ENCODE measurements around the gene POLR3B. TPM values are rescaled to one million over a fixed set of nuclear protein-coding genes. Genes with fewer than 3 reads are reported as not detected.

POLR3B gene
- total and polyA plus RNA-seq, 9 of the 15 experiments (the other 6 are each of a cell fraction or from before 2014, with no cell fraction given), result 7.6 to 17.9 (median 14.4) TPM

- Histone ChIP-seq H4K20me1 (replicated peaks; ENCODE audit: control insufficient read depth, insufficient read depth, low read length) (no peaks in the 10 kb centered on the region), H3K36me3 (ENCODE audit: control insufficient read depth, insufficient read depth, low read length) (no peaks in the 10 kb centered on the region), H3K4me1 (replicated peaks in 1 of 2; ENCODE audit: control insufficient read depth in 2 of 2, insufficient read depth in 2 of 2, low read length in 2 of 2) (no peaks in the 10 kb centered on the region; a peak in 1 of 5 replicates), H3K27me3 (ENCODE audit: control insufficient read depth in 2 of 2, insufficient read depth in 2 of 2, low read length in 2 of 2) (no peaks in the 10 kb centered on the region), H3K79me2 (ENCODE audit: control insufficient read depth, insufficient read depth, low read length) (no peaks in the 10 kb centered on the region), H3K27ac (ENCODE audit: extremely low read depth, low read depth, low read length) (no peak overlapping the region), H3K9ac (ENCODE audit: insufficient read depth in 1 of 2, low read depth in 2 of 2, low read length in 2 of 2) (no peak overlapping the region), H2AFZ (ENCODE audit: low read depth, low read length) (no peak overlapping the region), H3K4me3 (no peak overlapping the region), H3K9me3 (replicated peaks; ENCODE audit: control insufficient read depth, insufficient read depth, low read depth, low read length) (no peaks in the 10 kb centered on the region), H3K4me2 (ENCODE audit: insufficient read depth, low read length) (no peak overlapping the region), H3K9me1 (ENCODE audit: control insufficient read depth, insufficient read depth, low read length) (no peaks in the 10 kb centered on the region)
- ChIA-PET POLR2A (no interaction called here), CTCF (ENCODE audit: low intra/inter-chr PET ratio) (no interaction called here)
- no peak for FAIRE-seq
- intact Hi-C loops (cut with micrococcal nuclease) (no loop called here), in situ Hi-C loops (cut with MboI) (no loop called here)
- 90% methylated on average over 5 of the region's 5 CpGs for WGBS (ENCODE audit: insufficient coverage, low coverage, missing lambda C conversion rate)
- DNase-seq (ENCODE audit: extremely low read depth in 1 of 4, low spot score in 3 of 4), result no peak
- no peak for ATAC-seq
- BruUV-seq (replicated peaks), result no TSS peak
- TF ChIP-seq ZNF511 (CRISPR knock-in tag; IDR thresholded peaks at IDR 0.05) (no peak), XRCC4 (IDR thresholded peaks at IDR 0.05; ENCODE audit: extremely low read depth, insufficient read depth, insufficient read length) (no peak), ZFPM2 (CRISPR knock-in tag; IDR thresholded peaks at IDR 0.05) (no peak), GATAD2B (IDR thresholded peaks at IDR 0.05; ENCODE audit: borderline replicate concordance) (no peak), CREBBP (IDR thresholded peaks at IDR 0.05; ENCODE audit: low read depth, low read length) (no peak), MAFG (tag; conservative IDR thresholded peaks at IDR 0.05) (no peak), AFF4 (CRISPR knock-in tag; IDR thresholded peaks at IDR 0.05) (no peak)
These were observed 132.7 kb downstream of the POLR3B start for GRCh38 chr12:106490264-106490663.

Measured in K562 (cell line).